Vagina (tissue), 2 donors: ENCODE data around the gene PPARGC1A.

Experiments used
- CTCF ChIP-seq, 3 experiments: fragments of 450-650 bp in 2 of 3; fragments of 200-600 bp in 1 of 3; sonication (generic) in 1 of 3; IDR thresholded peaks; one replicate each; pipeline ENCODE4 v1.5.1; 2017 to 2019; ENCODE audit warnings: antibody characterized with exemption in 3 of 3, mild to moderate bottlenecking in 2 of 3, moderate library complexity in 2 of 3
- POLR2A ChIP-seq, 2 donors: fragments of 450-650 bp; IDR thresholded peaks; one replicate each; pipeline ENCODE4 v1.6.1; 2017; ENCODE audit warnings: antibody characterized with exemption in 2 of 2, mild to moderate bottlenecking in 2 of 2, moderate library complexity in 2 of 2
- POLR2AphosphoS5 ChIP-seq, 2 donors: sonication (generic); formaldehyde crosslinking; IDR thresholded peaks; one replicate each; pipeline ENCODE4 v1.9.0; 2017; ENCODE audit warnings: antibody characterized with exemption in 2 of 2, mild to moderate bottlenecking in 2 of 2, low read depth in 1 of 2; ENCODE audit not compliant: insufficient read depth in 1 of 2

GRCh38 chr4:23931489-23931830, 41.6 kb upstream of the PPARGC1A start:
- TF ChIP-seq CTCF (IDR thresholded peaks at IDR 0.05), result no peak
- no peak for TF ChIP-seq POLR2AphosphoS5 (IDR thresholded peaks at IDR 0.05; ENCODE audit: insufficient read depth in 1 of 2, low read depth in 1 of 2)
- TF ChIP-seq POLR2A (IDR thresholded peaks at IDR 0.05), result no peak
